GM18508 (cell line): Measurements from ENCODE around the gene PQBP1.

ENCODE experiments used
- ATAC-seq: cut with Tn5 transposase; IDR thresholded peaks from one replicate; pipeline ENCODE4 v1.9.1; 2021; ENCODE audit warnings: moderate number of reproducible peaks; ENCODE audit not compliant: insufficient read depth, unreplicated experiment

PQBP1 gene

DNA sequence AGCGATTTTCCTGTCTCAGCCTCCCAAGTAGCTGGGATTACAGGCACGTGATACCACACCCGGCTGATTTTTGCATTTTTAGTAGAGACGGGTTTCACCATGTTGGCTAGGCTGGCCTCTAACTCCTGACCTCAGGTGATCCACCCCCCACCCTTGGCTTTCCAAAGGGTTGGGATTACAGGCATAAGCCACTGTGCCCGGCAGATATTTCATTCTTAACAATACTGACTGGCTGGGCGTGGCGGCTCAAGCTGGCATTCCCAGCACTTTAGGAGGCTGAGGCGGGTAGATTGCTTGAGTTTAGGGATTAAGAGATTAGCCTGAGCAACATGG is 1.3 kb downstream of the PQBP1 start:
- no peak for ATAC-seq

DNA sequence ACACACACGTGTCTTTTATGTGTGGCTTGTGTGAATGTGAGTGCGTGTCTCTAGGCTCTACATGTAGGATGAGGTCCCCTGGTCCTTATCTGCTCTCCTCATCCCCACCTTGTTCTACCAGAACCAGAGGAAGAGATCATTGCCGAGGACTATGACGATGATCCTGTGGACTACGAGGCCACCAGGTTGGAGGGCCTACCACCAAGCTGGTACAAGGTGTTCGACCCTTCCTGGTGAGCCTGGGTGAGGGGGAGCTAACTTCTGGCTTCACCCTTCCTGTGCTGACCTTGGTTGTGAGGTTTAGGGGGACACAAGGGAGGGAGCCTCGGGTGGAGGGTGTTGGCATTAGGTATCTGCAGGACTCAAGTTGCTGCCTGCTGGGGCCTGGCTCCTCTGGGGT is 3.3 kb downstream of the PQBP1 start:
- ATAC-seq, result no peak

GRCh38 chrX:48902135-48902534 is 4.4 kb downstream of the PQBP1 start:
- ATAC-seq, result no peak

DNA sequence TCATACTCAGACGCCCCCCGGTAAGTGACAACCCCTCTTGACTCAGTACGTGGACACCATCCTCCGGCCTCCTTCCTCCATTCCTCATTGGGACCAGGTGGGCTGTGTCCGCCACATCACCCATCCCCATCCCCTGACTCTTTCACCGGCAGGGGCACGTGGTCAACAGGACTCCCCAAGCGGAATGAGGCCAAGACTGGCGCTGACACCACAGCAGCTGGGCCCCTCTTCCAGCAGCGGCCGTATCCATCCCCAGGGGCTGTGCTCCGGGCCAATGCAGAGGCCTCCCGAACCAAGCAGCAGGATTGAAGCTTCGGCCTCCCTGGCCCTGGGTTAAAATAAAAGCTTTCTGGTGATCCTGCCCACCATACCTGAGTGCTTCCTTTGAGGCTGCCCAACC is 5.0 kb downstream of the PQBP1 start:
- no peak for ATAC-seq

DNA sequence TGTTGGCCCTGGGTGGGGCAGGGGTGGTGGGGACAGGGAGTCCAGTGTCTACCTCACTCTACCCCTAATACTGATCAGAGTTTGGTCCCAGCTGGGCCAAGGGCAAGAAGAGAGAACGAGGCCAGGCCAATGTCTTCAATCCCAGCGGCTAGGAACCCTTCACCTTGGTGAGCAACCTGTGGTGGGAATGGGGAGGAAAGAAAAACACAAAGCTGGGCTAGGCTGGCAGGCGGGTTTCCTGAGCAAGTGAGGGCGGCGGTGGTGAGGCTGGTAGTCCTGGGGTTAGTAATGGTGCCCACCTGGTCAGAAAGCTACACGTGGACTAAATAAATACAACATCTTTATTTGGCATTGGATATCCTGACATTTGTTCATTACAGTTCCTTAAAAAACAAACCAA is 5.6 kb downstream of the PQBP1 start:
- ATAC-seq, result no peak

DNA sequence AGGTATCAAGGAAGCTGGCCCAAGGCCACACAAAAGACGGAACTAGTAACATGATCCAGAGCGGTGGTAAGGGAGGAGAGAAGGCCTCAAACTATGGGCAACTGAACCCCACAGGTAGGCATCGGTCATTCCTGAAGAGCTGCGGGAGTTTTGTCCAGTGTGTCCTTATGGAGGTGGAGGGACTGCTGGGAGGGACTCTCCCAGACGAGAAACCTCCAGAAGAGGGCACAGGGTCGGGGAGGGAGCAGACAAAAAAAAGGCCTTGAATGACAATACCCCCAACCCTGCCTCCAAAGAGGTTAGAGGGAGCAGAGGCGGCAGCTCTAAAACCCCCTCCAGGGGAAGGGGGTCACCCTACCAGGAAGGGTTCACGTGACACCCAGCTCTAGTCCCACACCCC is 6.5 kb downstream of the PQBP1 start:
- no peak for ATAC-seq

DNA sequence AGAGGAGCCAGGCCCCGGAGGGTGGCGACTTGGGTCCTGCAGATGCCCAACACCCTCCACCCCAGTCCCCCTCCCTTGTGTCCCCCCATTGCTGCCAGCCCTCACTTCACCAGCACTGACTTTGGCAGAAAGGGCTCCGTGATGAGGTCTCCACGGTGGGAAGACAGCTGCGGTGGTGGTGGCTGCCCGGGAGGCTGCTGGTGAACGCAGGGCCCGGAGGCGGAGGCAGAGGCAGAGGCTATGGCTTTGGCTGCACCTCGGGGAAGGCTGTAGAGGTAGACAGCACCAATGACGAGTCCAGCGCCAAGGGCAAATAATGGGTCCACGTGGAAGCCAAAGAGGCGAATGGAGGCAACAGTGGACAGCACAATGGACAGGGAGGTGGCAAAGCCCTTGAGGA is 6.9 kb downstream of the PQBP1 start:
- ATAC-seq, result no peak

- ATAC-seq, result no peak
These were observed 7.5 kb downstream of the PQBP1 start for GRCh38 chrX:48905090-48905790.

DNA sequence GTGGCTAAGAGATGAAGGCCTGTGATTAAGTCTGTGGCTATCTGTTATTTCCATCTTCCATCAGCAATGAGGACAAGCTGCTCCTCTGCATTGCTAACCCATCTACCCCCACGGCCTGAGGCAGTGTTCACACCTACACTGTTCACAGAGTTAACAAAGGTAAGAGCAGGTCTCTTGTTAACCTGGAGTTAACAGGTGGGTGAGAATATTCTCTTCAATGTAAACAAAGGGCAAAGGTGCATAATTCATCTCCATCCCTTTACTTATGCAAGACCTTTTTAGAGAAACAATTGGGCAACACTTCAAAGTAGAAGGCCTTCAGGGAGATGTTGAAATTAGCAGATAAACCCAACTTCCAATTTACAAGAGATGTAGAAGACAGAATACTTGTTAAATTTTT is 10.9 kb downstream of the PQBP1 start:
- ATAC-seq, result no peak

DNA sequence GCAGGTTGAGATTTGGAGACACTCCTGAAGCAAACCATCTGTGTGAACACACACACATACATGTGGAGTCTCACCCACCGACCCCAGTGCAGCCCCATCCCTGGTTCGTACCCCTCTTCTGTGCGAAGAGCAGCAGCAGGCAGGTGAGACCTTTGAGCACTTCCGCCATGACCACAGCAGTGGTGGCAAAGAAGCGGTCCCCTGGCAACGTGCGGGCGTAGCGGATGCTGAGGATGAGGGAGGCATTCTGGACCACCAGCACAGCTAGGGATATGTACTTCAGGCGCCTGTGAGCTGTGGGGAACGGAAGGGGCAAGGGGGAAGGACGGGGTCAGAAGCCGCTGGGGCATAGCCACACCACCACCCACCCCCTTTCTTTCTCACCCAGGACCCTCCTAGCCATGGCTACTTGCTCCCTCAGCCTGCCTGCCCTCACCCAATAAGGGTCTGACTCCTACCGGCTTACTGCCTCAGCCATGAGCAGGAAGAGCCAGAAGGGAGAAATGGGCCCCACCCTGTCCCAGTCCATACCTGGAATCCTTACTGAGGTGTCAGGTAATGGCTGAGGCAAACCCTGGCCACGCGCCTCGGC is 12.1 kb downstream of the PQBP1 start:
- ATAC-seq, result no peak

DNA sequence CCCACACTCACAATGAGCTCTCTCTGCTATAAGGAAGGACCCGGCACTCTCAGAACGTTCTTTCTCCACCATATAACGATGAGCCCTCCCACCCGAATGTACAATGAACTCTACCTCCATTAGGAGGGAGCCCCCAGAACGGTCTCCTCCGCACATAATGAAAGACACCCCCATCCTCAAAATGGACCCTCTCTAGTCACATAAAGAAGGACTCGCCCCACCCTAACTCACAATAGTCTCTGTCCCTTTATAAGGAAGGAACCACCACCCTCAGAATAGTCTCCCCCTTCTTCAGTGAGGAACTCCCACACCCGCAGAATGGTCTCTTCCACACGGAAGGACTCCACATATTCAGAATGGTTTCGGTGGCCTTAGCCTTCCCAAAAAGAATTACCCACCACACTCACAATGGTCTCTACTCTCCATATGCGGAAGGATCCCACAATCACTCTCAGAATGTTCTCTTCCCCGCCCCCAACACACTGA is 13.2 kb downstream of the PQBP1 start:
- ATAC-seq, result no peak

DNA sequence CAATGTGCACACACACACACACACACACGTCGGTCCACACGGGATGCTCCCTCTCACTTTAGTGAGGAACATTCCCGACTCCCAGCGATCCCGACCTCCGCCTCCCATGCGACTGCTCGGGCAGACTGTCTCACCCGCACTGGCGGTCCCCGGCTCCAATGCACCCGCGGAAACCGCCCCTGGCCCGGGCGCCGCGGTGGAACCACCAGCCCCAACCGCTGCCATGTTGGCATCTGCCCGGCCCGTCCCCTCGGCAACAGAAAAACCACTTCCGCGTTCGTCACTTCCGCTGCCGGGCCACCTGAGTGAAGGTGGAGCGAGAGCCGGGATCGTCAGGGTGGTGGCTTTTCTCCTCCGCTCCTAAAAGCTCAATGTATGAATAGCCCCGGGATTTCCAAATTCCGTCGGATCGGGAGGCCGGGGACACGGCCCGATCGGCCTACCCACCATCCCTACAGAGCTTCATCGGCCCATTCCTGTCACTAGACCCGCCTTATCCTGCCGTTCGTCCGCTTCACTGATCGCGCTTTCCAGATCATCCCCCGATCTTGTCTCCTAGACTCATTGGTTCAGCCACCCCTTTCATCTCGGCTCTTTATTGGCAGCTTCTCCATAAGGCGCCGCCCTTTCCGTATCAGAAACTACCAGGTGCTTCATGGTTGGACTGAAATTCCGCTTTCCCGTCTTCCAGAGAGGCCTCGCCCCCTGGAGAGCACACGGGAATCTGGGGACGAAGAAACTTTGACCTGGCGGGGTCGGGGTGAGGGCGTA is 13.9 kb downstream of the PQBP1 start, which contains the start of gene SLC35A2:
SLC35A2 (minus strand) TSS at position 235 of the 771 bp plus-strand sequence; CDS start at position 225, 10 bp downstream.
- no peak for ATAC-seq

GRCh38 chrX:48913605-48914366 is 16.1 kb downstream of the PQBP1 start:
- ATAC-seq, result no peak

- no peak for ATAC-seq
These were observed 17.1 kb downstream of the PQBP1 start for GRCh38 chrX:48914593-48915493.

- no peak for ATAC-seq
These were observed 19.6 kb downstream of the PQBP1 start for GRCh38 chrX:48917139-48918001.

DNA sequence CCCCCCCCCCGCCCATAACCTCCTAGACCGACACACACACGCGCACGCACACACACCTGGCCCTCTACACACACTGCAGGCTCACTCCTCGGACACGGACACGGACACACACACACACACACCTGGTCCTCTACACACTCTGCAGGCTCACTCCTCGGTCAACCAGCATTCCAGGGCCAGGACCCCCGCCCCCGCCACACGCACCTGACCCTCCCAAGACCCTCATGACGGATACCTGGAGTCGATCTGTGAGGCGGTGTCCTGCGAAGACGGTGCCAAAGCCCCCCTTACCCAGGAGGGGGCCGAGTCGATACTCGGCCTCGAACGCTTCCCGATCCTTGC is 20.5 kb downstream of the PQBP1 start:
- no peak for ATAC-seq

GRCh38 chrX:48918643-48919340 is 21.1 kb downstream of the PQBP1 start, which contains the start of gene PIM2:
TSS of gene PIM2 (minus strand) at chrX:48919024. CDS start at chrX:48918834, 190 bp downstream.
- ATAC-seq, result peak; percentile 51

DNA sequence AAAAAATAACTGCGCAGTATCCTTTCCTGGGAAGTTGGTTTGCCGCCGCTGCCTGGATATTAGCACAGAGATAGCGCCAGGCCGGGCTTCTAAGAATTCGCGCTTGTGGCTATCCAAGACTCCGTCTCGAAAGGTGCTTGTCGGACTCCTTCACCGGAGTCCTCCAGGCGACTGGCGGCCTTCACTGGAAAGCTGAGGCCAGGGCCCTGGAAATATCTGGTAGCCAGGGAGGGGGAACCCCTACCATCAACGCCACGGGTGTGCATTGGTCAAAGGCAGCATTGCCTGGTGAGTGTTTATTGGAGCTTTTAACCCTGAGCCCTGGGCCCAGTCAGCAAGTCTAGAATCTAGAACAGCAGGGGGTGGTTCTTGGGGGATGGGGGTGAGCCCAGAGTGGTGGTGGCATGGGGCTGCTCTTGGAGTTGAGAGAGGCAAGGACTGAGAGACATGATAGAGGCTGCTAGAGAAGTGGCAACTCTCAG is 21.7 kb downstream of the PQBP1 start:
- no peak for ATAC-seq
